ENCODE data around the gene LSM12. TPM values are rescaled to one million over a fixed set of nuclear protein-coding genes. Genes with fewer than 3 reads are reported as not detected.

LSM12 gene
- total and polyA plus RNA-seq, 2 of the 8 experiments (the other 6 are each of a cell fraction or from before 2014, with no cell fraction given) = 69.8 to 142 TPM

GRCh38 chr17:44037471-44037870 lies 29.0 kb downstream of the LSM12 start:
- POLR2A ChIA-PET (ENCODE audit: partially characterized antibody) = interaction anchor here (1.7 kb wide), 1 partner anchor 23 kb away, joined by 5 read pairs; the partner anchor contains the start of gene TMEM101
- Histone ChIP-seq H3K23me2 (ENCODE audit: low read depth, low read length) (no peaks in the 10 kb centered on the region), H2BK5ac (ENCODE audit: low read depth, low read length) (no peak overlapping the region), H2AFZ (ENCODE audit: low read length) (no peak overlapping the region), H3K4me1 (replicated peaks in 1 of 4; ENCODE audit: control insufficient read depth in 3 of 4, insufficient read depth in 4 of 4, low read length in 3 of 4) (no peaks in the 10 kb centered on the region), H3K23ac (ENCODE audit: insufficient read length) (no peak overlapping the region), H3K27me3 (replicated peaks in 1 of 4; ENCODE audit: control insufficient read depth in 3 of 4, extremely low read depth in 1 of 4, insufficient read depth in 3 of 4, low read length in 3 of 4) (no peaks in the 10 kb centered on the region), H2AK5ac (ENCODE audit: low read depth, low read length) (no peak overlapping the region), H2BK12ac (ENCODE audit: low read depth, low read length) (no peak overlapping the region), H3K56ac (replicated peaks; ENCODE audit: insufficient read length, low read depth, low read length) (no peak overlapping the region), H3K36me3 (ENCODE audit: control insufficient read depth in 2 of 4, insufficient read depth in 4 of 4, low read length in 3 of 4) (peaks cover 24 to 56% (median 42%) of the 10 kb centered on the region in 4 experiments), H3K4me2 (ENCODE audit: insufficient read depth in 1 of 2, low read depth in 2 of 2, low read length in 2 of 2) (no peak overlapping the region), H4K8ac (ENCODE audit: extremely low read depth, insufficient read depth, low read length) (no peak overlapping the region), H4K20me1 (replicated peaks in 1 of 2; ENCODE audit: control insufficient read depth in 1 of 2, insufficient read depth in 2 of 2, low read length in 2 of 2) (peaks cover 4 to 19% of the 10 kb centered on the region in 2 experiments), H2BK20ac (ENCODE audit: low read length) (no peak overlapping the region), H3K9ac (replicated peaks in 1 of 4; ENCODE audit: extremely low read depth in 1 of 4, low read depth in 3 of 4, low read length in 3 of 4) (no peak overlapping the region), H3K14ac (ENCODE audit: insufficient read length) (no peak overlapping the region), H3K79me1 (ENCODE audit: low read depth, low read length) (no peaks in the 10 kb centered on the region; the same call in 1 of the 2 replicates), H3K4ac (replicated peaks; ENCODE audit: insufficient read length, low read depth, low read length) (no peak overlapping the region), H3K27ac (ENCODE audit: low read depth, low read length) (no peak overlapping the region), H3K4me3 (ENCODE audit: extremely low read depth in 1 of 4, insufficient read depth in 2 of 4, low read depth in 3 of 4, low read length in 4 of 4) (no peak overlapping the region), H2BK120ac (replicated peaks; ENCODE audit: low read depth, low read length) (no peak overlapping the region), H4K91ac (replicated peaks; ENCODE audit: insufficient read length, low read length) (no peak overlapping the region), H3K18ac (ENCODE audit: extremely low read depth, low read length) (no peak overlapping the region), H2BK15ac (ENCODE audit: low read length) (no peak overlapping the region), H3K79me2 (ENCODE audit: control insufficient read depth in 1 of 2, insufficient read depth in 2 of 2, low read length in 2 of 2) (peaks cover 0 to 30% of the 10 kb centered on the region in 2 experiments; a peak in 2 of 4 replicates), H4K5ac (ENCODE audit: insufficient read length, low read depth, low read length) (no peak overlapping the region), H3K9me3 (ENCODE audit: insufficient read depth in 2 of 2, low read depth in 1 of 2, low read length in 1 of 2) (no peaks in the 10 kb centered on the region)
- CTCF ChIA-PET (ENCODE audit: partially characterized antibody) = interaction anchor here (1.0 to 9.5 kb wide), 3 partner anchors 10 to 30 kb away, joined by 3 to 108 read pairs (median 3); no protein-coding TSS in a partner anchor
- DNase-seq (ENCODE audit: low read depth in 1 of 2, low spot score in 2 of 2) (no peak), FAIRE-seq (no peak)
- 76% methylated on average over 2 of the region's 2 CpGs; no CpG with 5 or more reads in 1 of the 2 experiments for WGBS, 2 experiments (ENCODE audit: extremely low coverage in 1 of 2, insufficient coverage in 1 of 2, insufficient read length in 1 of 2, insufficient replicate concordance in 2 of 2, low coverage in 1 of 2, low lambda C conversion rate in 2 of 2, missing lambda C conversion rate in 1 of 2)
- TF ChIP-seq SP4 (IDR thresholded peaks at IDR 0.05; ENCODE audit: low read length) (no peak), CREB1 (IDR thresholded peaks at IDR 0.05) (no peak), HDAC2 (IDR thresholded peaks at IDR 0.05; ENCODE audit: borderline replicate concordance in 1 of 2, low read depth in 2 of 2, low read length in 2 of 2) (no peak), CBX8 (IDR thresholded peaks at IDR 0.05; ENCODE audit: borderline replicate concordance, low read depth, low read length) (no peak)
- TF ChIP-seq, protein P1, sequence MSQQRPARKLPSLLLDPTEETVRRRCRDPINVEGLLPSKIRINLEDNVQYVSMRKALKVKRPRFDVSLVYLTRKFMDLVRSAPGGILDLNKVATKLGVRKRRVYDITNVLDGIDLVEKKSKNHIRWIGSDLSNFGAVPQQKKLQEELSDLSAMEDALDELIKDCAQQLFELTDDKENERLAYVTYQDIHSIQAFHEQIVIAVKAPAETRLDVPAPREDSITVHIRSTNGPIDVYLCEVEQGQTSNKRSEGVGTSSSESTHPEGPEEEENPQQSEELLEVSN (IDR thresholded peaks at IDR 0.05) = no peak

Data from H1 (cell line).